GM23338 (cell line): ENCODE results near the gene CD79A.

Experiments used
- CREB1 ChIP-seq: fragments of 250-450 bp; sonication (Bioruptor Pico); IDR thresholded peaks from 2 replicates; pipeline ENCODE4 v1.5.0; 2020; ENCODE audit warnings: low read depth, mild to moderate bottlenecking, moderate library complexity
- CTCF ChIP-seq, 2 experiments: fragments of 200-600 bp in 1 of 2; sonication (generic) in 1 of 2; conservative IDR thresholded peaks; 2 replicates each; pipeline versions ENCODE4 v1.5.1 to v1.6.1; 2016 to 2017; ENCODE audit warnings: antibody characterized with exemption in 2 of 2, low read depth in 2 of 2, mild to moderate bottlenecking in 2 of 2, moderate library complexity in 1 of 2
- ETS1 ChIP-seq: IDR thresholded peaks from 2 replicates; pipeline ENCODE4 v1.6.1; 2016; ENCODE audit warnings: antibody characterized with exemption
- EZH2 ChIP-seq: fragments of 200-600 bp; sonication (generic); IDR thresholded peaks from one replicate; pipeline ENCODE4 v1.8.0; 2017; ENCODE audit warnings: antibody characterized with exemption, mild to moderate bottlenecking, low read depth; ENCODE audit not compliant: unreplicated experiment
- EZH2phosphoT487 ChIP-seq: fragments of 200-600 bp; sonication (generic); IDR thresholded peaks from one replicate; pipeline ENCODE4 v1.8.1; 2018; ENCODE audit warnings: antibody characterized with exemption; ENCODE audit not compliant: unreplicated experiment
- JUNB ChIP-seq: IDR thresholded peaks from one replicate; pipeline ENCODE4 v1.6.1; 2016; ENCODE audit warnings: antibody characterized with exemption; ENCODE audit not compliant: unreplicated experiment
- NANOG ChIP-seq: IDR thresholded peaks from 2 replicates; pipeline ENCODE4 v1.6.1; 2016; ENCODE audit warnings: antibody characterized with exemption, borderline replicate concordance
- POLR2AphosphoS5 ChIP-seq: IDR thresholded peaks from 2 replicates; pipeline ENCODE4 v1.6.1; 2016; ENCODE audit warnings: antibody characterized with exemption, low read depth
- REST ChIP-seq: IDR thresholded peaks from one replicate; pipeline ENCODE4 v1.6.1; 2018; ENCODE audit warnings: antibody characterized with exemption; ENCODE audit not compliant: unreplicated experiment
- STAT1 ChIP-seq: IDR thresholded peaks from one replicate; pipeline ENCODE4 v1.6.1; 2016; ENCODE audit warnings: antibody characterized with exemption; ENCODE audit not compliant: unreplicated experiment
- ZNF114 ChIP-seq: fragments of 250-450 bp; sonication (Bioruptor Pico); IDR thresholded peaks from 2 replicates; pipeline ENCODE4 v1.5.0; 2020; ENCODE audit warnings: mild to moderate bottlenecking, moderate library complexity
- ZNF331 ChIP-seq: fragments of 250-450 bp; sonication (Bioruptor Pico); IDR thresholded peaks from 2 replicates; pipeline ENCODE4 v1.5.0; 2020; ENCODE audit warnings: low read depth, mild to moderate bottlenecking, moderate library complexity
- ZNF462 ChIP-seq: fragments of 250-450 bp; sonication (Bioruptor Pico); IDR thresholded peaks from 2 replicates; pipeline ENCODE4 v1.5.0; 2020; ENCODE audit warnings: mild to moderate bottlenecking, moderate library complexity

- TF ChIP-seq CTCF (conservative IDR thresholded peaks at IDR 0.05; ENCODE audit: low read depth in 2 of 2) (no peak), POLR2AphosphoS5 (no peak), EZH2 (no peak), REST (no peak), ETS1 (no peak), EZH2phosphoT487 (no peak), CREB1 (CRISPR knock-in tag) (no peak), ZNF462 (no peak), STAT1 (no peak), ZNF114 (no peak), ZNF331 (no peak), JUNB (no peak), NANOG (no peak)
Measured at GRCh38 chr19:41847351-41848105, 29.6 kb upstream of the CD79A start.
